Inflammatory macrophage treated with lipopolysaccharide for 4 hours (primary cell): Measurements from ENCODE around the gene USP5.
A peak's percentile ranks its signal among the peaks of the same experiment; 100 is the strongest.
"Not testable (repeated sequence)": the region's sequence is repeated elsewhere in the genome, so short reads cannot be mapped to it uniquely, and the experiment has no call there.

Experiments used
- DNase-seq: peaks from one replicate; pipeline ENCODE4 v3.0.0-alpha.2; 2020

USP5 gene

DNA sequence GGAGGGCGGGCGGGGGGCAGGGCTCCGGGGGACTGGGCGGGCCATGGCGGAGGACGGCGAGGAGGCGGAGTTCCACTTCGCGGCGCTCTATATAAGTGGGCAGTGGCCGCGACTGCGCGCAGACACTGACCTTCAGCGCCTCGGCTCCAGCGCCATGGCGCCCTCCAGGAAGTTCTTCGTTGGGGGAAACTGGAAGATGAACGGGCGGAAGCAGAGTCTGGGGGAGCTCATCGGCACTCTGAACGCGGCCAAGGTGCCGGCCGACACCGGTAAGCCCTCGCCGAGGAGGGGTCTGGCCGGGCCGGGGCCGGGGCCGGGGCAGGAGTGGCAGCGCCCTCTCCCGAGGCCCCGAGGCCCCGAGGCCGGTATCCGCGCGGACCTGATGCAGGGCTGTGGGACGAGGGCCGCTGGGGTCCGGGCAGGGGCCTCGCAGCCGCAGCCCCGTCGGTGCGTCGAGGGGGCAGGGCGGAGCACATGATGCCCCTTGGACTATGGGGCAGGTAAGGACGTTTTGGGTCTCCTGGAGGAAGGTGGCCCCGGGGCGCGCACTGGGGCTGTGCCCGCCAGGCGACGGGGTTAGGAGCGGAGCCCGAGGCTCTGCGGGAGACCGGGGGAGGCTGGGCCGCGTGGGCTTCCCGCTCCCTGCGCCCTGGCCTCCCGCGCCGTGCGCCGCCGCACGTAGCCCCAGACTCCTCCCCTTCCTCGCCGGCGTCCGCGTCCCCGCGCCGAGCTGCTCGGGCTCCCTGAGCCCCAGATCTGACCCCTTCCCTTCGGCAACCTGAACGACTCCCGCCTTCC, 15.7 kb downstream of the USP5 start, which contains the start of gene TPI1:
Gene TPI1, plus strand, starts transcription at position 119 of the 798 bp plus-strand sequence. Its CDS starts 36 bp downstream, at position 155.
- DNase-seq, result peak; percentile 85

GRCh38 chr12:6868211-6869048, 16.5 kb downstream of the USP5 start:
- peak; percentile 35 for DNase-seq

GRCh38 chr12:6869049-6870021, 17.4 kb downstream of the USP5 start:
- DNase-seq, result peak; percentile 58

- DNase-seq, result not testable (repeated sequence)
Measured at GRCh38 chr12:6870304-6870703, 18.4 kb downstream of the USP5 start.

DNA sequence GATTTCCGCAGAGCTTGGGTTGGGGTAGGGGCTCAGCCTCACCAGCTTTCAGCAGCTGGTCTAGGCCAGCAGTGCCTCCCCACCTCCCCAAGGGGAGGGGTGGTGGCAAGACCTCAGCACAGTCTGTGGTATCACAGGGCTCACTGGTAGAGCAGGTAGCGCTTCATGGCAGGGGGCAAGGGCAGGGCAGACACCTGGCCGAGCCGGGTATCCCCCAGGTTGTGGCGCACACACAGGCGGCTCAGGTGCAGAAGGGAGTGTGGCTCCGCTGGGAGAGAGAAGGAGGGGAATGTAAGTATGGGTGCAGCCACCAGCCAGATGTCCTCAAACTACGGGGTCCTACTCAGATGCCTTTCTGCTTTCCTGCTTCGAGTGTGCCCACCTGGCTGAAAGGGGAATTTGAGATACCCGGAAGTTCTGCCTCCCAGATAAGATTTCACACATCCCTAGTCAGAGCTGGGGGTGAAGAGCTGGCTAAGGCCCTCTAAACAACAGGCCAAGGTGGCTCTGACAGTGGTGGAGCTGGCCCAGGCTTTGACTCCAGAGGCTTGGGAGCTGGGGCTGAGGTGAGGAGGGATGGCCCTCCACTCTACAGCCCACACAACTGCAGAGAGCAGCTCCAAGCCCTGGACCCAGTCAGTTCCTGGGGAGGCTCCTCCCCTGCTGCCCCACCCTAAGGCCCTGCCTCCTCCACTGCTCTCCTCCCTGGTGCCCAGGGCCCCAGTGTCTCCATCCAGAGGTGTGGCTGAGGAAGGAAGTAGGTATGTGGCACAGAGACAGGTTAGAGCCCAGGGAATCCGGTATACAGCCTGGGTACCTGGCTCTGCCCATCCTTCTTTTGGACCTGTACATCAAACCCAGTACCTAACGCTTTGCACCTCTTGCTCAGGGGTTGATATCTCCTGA, 19.4 kb downstream of the USP5 start:
- DNase-seq, result no peak

GRCh38 chr12:6872073-6873048, 20.4 kb downstream of the USP5 start:
- DNase-seq, result peak; percentile 70

GRCh38 chr12:6873094-6874014, 21.4 kb downstream of the USP5 start, which contains the start of gene SPSB2:
Gene SPSB2, minus strand, starts transcription at chr12:6873303. Its CDS starts 402 bp downstream, at chr12:6872901.
- peak; percentile 98 for DNase-seq

DNA sequence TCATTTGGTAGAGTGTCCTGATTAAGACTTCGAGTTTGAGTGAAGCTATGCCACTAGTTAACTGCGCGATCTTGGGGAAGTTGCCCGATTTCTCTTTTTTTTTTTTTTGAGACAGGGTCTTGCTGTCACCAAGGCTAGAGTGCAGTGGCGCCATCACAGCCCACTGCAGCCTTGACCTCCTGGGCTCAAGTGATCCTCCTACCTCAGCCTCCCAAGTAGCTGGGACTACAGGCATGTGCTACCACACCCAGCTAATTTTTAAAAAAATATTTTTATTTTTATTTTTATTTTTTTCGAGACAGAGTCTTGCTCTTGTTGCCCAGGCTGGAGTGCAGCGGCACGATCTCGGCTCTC, 22.0 kb downstream of the USP5 start:
- DNase-seq, result not testable (repeated sequence)

DNA sequence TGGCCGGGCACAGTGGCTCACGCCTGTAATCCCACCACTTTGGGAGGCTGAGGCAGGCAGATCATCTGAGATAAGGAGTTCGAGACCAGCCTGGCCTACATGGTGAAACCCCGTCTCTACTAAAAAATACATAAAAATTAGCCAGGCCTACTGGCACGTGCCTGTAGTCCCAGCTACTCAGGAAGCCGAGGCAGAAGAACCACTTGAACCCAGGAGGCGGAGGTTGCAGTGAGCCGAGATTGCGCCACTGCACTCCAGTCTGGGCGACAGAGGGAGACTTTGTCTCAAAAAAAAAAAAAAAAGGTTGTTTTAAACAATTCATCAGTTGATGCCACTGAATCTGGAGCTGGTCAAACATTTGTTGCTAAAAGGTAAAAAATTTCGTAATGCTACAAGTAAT, 27.9 kb downstream of the USP5 start:
- not testable (repeated sequence) for DNase-seq

DNA sequence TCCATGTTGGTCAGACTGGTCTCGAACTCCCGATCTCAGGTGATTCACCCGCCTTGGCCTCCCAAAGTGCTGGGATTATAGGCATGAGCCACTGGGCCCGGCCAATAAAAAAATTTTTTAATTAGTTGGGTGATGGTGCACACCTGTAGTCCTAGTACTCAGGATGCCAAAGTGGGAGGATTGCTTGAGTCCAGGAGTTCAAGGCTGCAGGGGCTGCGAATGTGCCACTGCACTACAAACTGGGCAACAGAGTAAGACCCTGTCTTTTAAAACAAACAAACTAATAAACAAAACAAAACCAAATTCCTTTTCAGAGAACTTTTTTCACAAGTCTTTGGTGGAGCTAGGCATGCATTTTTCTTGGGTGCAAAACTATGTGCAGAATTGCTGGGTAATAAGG, 31.3 kb downstream of the USP5 start:
- DNase-seq, result no peak

DNA sequence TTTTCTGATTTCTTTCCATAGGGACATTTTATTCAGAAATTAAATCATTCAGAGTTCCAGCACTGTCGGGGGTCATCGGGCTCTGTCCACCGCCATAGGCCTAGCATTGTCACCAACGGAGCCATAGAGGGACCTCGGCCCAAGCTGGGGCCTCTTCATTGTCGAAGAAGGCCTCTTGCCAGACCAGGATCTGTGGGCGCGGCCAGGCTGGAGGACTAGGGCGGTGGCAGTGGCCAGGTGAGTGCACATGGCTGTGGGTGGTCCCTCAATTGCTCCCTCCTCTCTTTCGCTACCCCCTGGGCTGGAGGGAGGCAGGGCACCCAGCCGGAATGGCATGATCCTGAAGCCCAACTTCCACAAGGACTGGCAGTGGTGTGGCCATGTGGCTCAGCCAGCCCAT, 31.7 kb downstream of the USP5 start:
- no peak for DNase-seq

- DNase-seq, result no peak
Measured at GRCh38 chr12:6884539-6884938, 32.6 kb downstream of the USP5 start.

- not testable (repeated sequence) for DNase-seq
Measured at GRCh38 chr12:6886206-6886999, 34.5 kb downstream of the USP5 start.

DNA sequence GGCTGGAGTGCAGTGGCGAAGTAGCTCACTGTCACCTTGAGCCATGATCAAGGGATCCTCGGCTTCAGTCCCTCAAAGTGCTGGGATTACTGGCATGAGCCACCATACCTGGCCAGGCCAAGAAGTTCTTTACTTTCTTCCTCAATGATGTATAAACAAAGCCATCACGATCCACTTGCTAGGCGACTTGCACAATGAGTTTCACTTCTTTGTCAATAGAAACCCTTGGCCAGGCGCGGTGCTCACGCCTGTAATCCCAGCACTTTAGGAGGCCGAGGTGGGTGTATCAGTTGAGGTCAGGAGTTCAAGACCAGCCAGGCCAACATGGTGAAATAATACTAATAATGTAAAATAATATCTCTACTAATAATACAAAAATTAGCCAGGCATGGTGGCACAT, 35.5 kb downstream of the USP5 start:
- peak; percentile 78 for DNase-seq

DNA sequence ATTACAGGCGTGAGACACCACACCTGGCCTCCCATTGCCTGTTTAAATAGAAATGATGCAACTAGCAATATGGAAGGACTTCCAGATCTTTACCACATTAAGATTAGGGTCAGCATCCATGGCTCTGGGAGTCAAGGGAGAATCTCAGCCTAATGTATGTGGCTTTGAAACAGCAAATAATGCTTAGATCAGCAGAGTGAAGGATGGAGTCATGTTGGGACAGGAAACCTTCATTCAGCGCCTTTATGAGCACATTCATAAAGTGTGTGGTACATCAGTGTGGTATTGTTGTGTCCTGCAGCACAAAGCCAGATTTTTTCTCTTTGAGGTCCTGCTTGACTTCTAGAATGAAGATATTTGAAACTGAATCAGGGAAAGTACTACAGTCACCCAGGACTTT, 36.4 kb downstream of the USP5 start:
- DNase-seq, result no peak

DNA sequence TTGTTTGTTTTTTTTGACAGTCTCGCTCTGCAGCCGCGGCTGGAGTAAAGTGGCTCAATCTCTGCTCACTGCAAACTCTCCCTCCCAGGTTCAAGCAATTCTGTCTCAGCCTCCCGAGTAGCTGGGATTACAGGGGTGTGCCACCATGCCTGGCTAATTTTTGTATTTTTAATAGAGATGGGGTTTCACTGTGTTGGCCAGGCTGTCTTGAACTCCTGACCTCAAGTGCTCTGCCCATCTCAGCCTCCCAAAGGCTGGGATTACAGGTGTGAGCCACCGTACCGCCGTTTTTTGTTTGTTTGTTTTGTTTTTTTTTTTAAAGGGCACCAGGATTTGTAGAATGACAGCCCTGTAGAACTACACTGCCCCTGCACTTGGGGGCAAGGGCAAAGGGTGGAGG, 36.8 kb downstream of the USP5 start:
- DNase-seq, result not testable (repeated sequence)

- not testable (repeated sequence) for DNase-seq
Measured at GRCh38 chr12:6889775-6890573, 38.0 kb downstream of the USP5 start.
